Stimulated activated CD4-positive, alpha-beta T cell treated with anti-CD3 and anti-CD28 coated beads, Interleukin-12 subunit alpha, Interleukin-12 subunit beta, amount 100 ng/mL, for 48 hours (primary cell): ENCODE data around the gene MAP7.

Experiments used
- DNase-seq, 3 donors: peaks; one replicate each; pipeline ENCODE4 v3.0.0-alpha.2; 2020; ENCODE audit warnings: low read depth in 2 of 3, low spot score in 1 of 3

The MAP7 gene

GRCh38 chr6:136343275-136343674 is 206.9 kb downstream of the MAP7 start:
- no peak for DNase-seq

DNA sequence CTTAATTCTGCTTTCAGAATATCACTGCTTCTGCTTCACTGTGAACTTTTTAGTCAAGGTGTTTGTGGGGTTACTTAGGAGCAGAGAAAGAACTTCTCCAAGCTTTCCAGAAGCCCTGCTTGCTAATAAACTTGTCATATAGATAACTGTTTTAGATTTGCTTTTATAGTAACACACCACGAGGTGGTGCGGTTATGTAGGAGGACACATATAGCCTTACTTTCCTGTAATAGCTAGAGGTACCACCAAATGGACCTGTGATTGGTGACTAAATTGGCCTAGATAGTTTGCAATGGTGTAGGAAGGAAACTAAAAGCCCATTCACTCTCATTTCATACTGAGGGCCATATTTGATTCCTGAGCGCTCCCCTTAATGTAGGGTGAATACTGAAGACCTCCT is 208.3 kb downstream of the MAP7 start:
- no peak for DNase-seq

DNA sequence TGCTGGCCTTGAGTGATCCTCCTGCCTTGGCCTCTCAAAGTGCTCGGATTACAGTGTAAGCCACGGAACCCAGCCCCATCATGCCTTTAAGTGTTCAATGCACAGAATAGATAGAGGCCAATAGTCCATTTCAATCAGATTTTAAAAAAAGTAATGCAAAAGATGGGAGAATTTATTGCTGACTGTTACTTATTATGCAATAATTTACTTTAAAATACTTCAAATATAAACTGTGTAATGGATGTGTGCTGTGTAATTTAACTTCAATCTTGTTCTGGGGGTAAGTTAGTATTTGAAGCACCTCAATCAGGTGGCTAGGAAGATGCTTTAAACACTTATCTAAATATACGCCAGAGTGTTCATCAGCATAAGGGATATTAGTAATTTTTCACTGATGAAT is 208.9 kb downstream of the MAP7 start:
- DNase-seq, result no peak

DNA sequence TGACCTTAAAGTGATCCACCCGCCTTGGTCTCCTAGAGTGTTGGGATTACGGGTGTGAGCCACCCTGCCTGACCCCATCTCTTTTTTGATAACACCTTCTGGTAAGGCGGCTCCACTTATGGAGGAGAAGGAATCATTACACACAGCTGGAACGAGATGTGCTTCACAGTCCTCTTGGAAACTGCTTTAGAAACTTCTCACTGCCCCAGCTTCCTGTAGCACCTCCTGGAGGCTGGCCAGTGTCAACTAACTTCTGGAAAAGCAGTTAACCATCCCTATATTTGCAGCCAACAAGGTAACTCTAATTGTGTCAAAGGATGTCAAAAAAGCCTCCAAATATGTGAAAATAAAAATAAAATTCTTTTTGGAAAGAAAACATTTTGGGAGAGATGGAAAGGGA is 211.7 kb downstream of the MAP7 start:
- no peak for DNase-seq

DNA sequence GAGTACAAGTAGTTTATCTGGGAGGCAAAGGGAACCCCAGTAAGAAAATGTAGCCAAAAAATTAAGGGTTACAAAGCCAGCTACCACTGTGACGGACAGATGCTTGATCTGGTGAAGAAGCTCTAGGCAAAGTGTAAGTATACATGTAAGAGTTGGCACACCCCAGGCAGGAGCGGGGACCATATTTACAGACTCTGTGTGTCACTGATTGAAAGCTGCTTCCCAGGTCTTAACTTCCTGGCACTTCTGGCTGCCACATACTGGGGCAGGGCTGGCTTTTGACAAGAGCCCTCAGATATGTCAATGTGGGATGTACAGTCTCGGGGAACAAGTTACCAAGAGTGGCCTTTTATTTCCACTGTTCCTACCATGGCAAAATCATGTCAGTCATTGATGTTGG is 212.6 kb downstream of the MAP7 start:
- no peak for DNase-seq

- DNase-seq, result no peak
Measured at GRCh38 chr6:136337121-136337520, 213.1 kb downstream of the MAP7 start.

- no peak for DNase-seq
Measured at GRCh38 chr6:136335736-136336363, 214.4 kb downstream of the MAP7 start.

- no peak for DNase-seq
Measured at GRCh38 chr6:136334853-136335252, 215.4 kb downstream of the MAP7 start.

- DNase-seq, result no peak
Measured at GRCh38 chr6:136334465-136334846, 215.8 kb downstream of the MAP7 start.

GRCh38 chr6:136333824-136334464 is 216.3 kb downstream of the MAP7 start:
- DNase-seq, result no peak

DNA sequence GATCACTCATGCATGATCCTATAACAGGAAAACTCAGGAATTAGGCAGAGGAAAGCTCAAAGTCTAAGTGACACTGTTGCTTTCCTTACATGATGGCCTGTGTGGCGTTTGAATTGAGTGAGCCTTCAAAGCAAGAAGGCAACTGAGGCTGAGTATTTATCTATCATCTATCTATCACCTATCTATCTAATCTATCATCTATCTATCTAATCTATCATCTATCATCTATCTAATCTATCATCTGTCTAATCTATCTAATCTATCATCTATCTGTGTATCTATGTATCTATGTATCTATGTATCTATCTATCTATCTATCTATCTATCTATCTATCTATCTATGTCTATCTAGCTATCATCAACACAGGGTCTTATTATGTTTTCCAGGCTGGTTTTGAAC is 218.8 kb downstream of the MAP7 start:
- DNase-seq, result no peak

DNA sequence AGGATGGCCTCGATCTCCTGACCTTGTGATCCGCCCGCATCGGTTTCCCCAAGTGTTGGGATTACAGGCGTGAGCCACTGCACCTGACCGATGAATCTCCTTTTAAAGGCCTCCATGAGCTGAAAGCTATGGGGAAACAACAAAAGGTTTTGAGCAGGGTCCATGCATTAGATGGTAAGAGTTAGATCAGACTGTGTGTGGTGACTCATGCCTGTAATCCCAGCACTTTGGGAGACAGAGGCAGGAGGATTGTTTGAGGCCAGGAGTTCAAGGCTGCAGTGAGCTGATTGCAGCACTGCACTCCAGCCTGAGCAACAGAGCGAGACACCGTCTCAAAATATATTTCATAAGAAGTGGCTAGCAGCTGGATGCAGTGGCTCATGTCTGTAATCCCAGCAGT is 219.6 kb downstream of the MAP7 start:
- no peak for DNase-seq

DNA sequence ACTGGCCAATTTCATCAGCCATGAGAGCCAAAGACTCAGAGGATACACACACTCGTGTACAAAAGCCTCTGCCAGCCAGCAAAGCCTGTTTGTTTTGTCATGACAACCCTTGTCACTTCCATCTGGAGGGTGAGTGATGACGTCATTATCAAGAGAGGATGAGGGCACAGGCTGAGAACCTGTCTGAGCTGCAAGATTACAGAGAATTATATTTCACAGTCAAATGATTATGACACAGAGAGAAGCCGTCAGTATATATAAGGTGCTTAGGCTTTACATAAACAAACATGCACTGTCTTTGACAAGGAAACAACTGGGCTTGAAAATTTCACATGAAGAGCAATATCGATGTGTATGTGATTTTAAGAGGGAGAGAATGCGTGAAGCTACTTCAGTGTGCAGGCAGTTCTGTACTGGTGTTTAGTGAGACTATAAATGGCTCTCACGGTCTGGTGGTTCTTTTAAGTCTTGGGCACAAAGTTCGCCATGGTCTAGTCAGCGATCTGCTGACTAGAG is 224.1 kb downstream of the MAP7 start:
- no peak for DNase-seq

GRCh38 chr6:136324686-136325380 is 225.4 kb downstream of the MAP7 start:
- DNase-seq, result no peak

GRCh38 chr6:136323431-136324112 is 226.7 kb downstream of the MAP7 start:
- DNase-seq, result no peak

DNA sequence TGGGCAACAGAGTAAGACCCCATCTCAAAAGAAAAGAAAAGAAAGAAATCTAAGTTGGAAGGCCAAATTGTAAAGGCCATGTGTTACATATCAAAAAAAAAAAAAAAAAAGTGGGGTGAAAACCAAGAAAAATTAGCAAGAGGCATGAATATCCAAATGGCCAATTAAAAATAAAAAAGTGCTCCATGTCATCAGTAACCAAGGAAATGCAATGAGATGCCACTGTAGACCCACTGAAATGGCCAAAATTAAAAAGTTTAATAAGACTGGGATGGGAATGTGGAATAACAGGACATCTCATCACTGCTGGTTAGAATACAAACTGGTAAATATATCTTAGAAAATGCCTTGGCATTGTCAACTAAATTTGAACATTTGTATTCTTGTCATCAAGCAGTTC is 230.5 kb downstream of the MAP7 start:
- no peak for DNase-seq

GRCh38 chr6:136318676-136319075 is 231.5 kb downstream of the MAP7 start:
- no peak for DNase-seq

- DNase-seq, result no peak
Measured at GRCh38 chr6:136317971-136318370, 232.3 kb downstream of the MAP7 start.

DNA sequence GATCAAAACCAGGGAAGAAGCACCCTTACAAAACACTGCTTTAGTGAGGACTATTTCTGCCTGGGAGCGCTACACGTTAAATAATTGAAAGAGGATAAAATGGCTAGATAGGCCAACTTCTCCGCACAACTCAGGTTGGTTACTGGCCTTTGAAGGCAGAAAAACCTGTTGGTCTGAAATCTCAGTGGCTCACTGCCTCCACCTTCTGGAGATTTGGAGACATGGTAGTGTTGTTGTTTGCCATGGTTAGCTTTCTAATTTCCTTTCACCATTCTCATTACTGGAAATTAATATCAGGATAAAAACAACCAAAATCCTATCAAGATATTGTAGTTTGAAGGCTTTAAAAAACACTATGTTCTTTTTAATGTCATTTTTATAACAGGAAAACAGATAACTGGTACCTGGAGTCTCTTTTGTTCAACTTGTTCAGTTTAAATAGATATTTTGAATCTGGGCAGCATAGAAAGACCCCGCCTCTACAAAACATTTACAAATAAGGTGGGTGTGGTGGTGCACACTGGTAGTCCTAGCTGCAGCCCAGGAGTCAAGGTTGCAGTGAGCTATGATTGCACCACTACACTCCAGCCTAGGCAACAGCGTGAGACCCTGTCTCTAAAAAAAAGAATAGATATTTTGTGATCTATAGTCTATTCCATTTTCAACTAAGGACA is 233.1 kb downstream of the MAP7 start:
- peak; percentile 14 to 47 (median 16) for DNase-seq

DNA sequence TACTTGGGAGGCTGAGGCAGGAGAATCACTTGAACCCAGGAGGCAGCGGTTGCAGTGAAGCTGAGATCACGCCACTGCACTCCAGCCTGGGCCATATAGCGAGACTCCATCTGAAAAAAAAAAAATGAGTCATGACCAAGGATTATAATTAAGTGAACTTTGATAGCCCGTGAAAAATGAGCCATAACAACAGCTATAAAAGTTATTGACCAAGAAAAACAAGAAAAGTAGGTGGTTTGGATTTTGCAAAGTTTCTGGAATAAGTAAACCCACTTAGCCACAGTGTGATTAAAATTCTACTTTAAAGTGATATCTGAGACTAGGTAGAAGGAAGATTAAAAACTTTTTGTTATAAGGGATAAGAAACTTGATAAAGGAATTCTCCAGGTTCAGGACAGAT is 234.6 kb downstream of the MAP7 start:
- DNase-seq, result no peak

DNA sequence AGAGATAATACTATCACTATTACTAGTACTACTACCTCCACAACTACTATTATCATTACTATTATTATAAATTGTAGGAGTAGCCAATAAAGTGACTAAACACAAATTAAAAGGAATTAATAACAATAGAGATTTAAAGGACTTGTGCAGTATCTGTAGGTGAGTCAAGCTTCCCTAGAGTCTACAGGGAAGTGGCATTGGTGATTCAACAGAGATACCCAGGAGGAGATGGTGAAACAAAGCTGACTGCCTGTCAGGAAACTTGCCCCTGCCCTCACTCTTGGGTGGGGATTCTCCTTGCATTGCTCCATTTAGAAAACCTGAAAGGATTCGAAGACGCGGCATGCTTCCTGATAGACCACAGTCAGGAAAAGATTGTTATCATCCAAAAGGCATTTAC is 237.2 kb downstream of the MAP7 start:
- DNase-seq, result no peak
